Measurements from ENCODE around the gene OR10Z1. TPM values are rescaled to one million over a fixed set of nuclear protein-coding genes. Genes with fewer than 3 reads are reported as not detected.

The OR10Z1 gene
- not detected in 2 replicates for total RNA-seq

GRCh38 chr1:158604968-158605367 lies at the start of gene OR10Z1:
OR10Z1 (plus strand) TSS chr1:158605268; CDS start chr1:158606439, 1,171 bp downstream.
- no peak for DNase-seq (ENCODE audit: low read depth in 2 of 2)

- DNase-seq (ENCODE audit: low read depth in 2 of 2), result no peak
Observed at GRCh38 chr1:158559696-158560095, 45.4 kb upstream of the OR10Z1 start.

GRCh38 chr1:158563853-158564252 lies 41.2 kb upstream of the OR10Z1 start:
- no peak for DNase-seq (ENCODE audit: low read depth in 2 of 2)

GRCh38 chr1:158564608-158565007 lies 40.5 kb upstream of the OR10Z1 start:
- DNase-seq (ENCODE audit: low read depth in 2 of 2), result no peak

- no peak for DNase-seq (ENCODE audit: low read depth in 2 of 2)
Observed at GRCh38 chr1:158570480-158570879, 34.6 kb upstream of the OR10Z1 start, which contains the start of gene OR6P1. OR6P1 (minus strand) TSS chr1:158570580; CDS start chr1:158563604, 6,976 bp downstream.

GRCh38 chr1:158572226-158572625 lies 32.8 kb upstream of the OR10Z1 start:
- DNase-seq (ENCODE audit: low read depth in 2 of 2), result no peak

- DNase-seq (ENCODE audit: low read depth in 2 of 2), result no peak
Observed at GRCh38 chr1:158577561-158577960, 27.5 kb upstream of the OR10Z1 start.

GRCh38 chr1:158579733-158580132 lies 25.3 kb upstream of the OR10Z1 start, which contains the start of gene OR10X1:
OR10X1 (minus strand) TSS chr1:158579899; CDS start chr1:158579899, 0 bp downstream.
- DNase-seq (ENCODE audit: low read depth in 2 of 2), result no peak

- no peak for DNase-seq (ENCODE audit: low read depth in 2 of 2)
Observed at GRCh38 chr1:158583962-158584361, 21.1 kb upstream of the OR10Z1 start.

- no peak for DNase-seq (ENCODE audit: low read depth in 2 of 2)
Observed at GRCh38 chr1:158586942-158587341, 18.1 kb upstream of the OR10Z1 start.

GRCh38 chr1:158600735-158601134 lies 4.3 kb upstream of the OR10Z1 start:
- DNase-seq (ENCODE audit: low read depth in 2 of 2), result no peak

- no peak for DNase-seq (ENCODE audit: low read depth in 2 of 2)
Observed at GRCh38 chr1:158607296-158607695, 2.2 kb downstream of the OR10Z1 start.

GRCh38 chr1:158611916-158612315 lies 6.8 kb downstream of the OR10Z1 start:
- no peak for DNase-seq (ENCODE audit: low read depth in 2 of 2)

GRCh38 chr1:158613764-158614163 lies 8.7 kb downstream of the OR10Z1 start:
- no peak for DNase-seq (ENCODE audit: low read depth in 2 of 2)

GRCh38 chr1:158638146-158638545 lies 33.1 kb downstream of the OR10Z1 start:
- DNase-seq (ENCODE audit: low read depth in 2 of 2), result no peak

GRCh38 chr1:158638904-158639303 lies 33.8 kb downstream of the OR10Z1 start:
- DNase-seq (ENCODE audit: low read depth in 2 of 2), result no peak

- DNase-seq (ENCODE audit: low read depth in 2 of 2), result no peak
Observed at GRCh38 chr1:158644449-158644848, 39.4 kb downstream of the OR10Z1 start.

- no peak for DNase-seq (ENCODE audit: low read depth in 2 of 2)
Observed at GRCh38 chr1:158646465-158646864, 41.4 kb downstream of the OR10Z1 start.

GRCh38 chr1:158649052-158649451 lies 44.0 kb downstream of the OR10Z1 start:
- no peak for DNase-seq (ENCODE audit: low read depth in 2 of 2)

GRCh38 chr1:158652721-158653334 lies 47.8 kb downstream of the OR10Z1 start:
- DNase-seq (ENCODE audit: low read depth in 2 of 2), result peak in 1 of 2 donors; percentile 27

- no peak for DNase-seq (ENCODE audit: low read depth in 2 of 2)
Observed at GRCh38 chr1:158654086-158654485, 49.0 kb downstream of the OR10Z1 start.

GRCh38 chr1:158654571-158654970 lies 49.5 kb downstream of the OR10Z1 start:
- DNase-seq (ENCODE audit: low read depth in 2 of 2), result peak; percentile 62 to 71
